Mesendoderm (in vitro differentiated cells): ENCODE data around the gene NELFE. TPM values are rescaled to one million over a fixed set of nuclear protein-coding genes. Genes with fewer than 3 reads are reported as not detected.
A peak's percentile ranks its signal among the peaks of the same experiment; 100 is the strongest.
"Not testable (repeated sequence)": the region's sequence is repeated elsewhere in the genome, so short reads cannot be mapped to it uniquely, and the experiment has no call there.

ENCODE experiments used
- DNase-seq: peaks from one replicate; pipeline ENCODE4 v3.0.0; 2013
- H2AK5ac ChIP-seq: 2 replicates; pipeline ENCODE4 v1.6.1; 2013; ENCODE audit warnings: low read length, inconsistent platforms
- H2BK120ac ChIP-seq: 2 replicates; pipeline ENCODE4 v1.6.1; 2013; ENCODE audit warnings: low read depth, mild to moderate bottlenecking, low read length, moderate library complexity, mixed read lengths
- H2BK15ac ChIP-seq: replicated peaks from 2 replicates; pipeline ENCODE4 v1.6.1; 2013; ENCODE audit warnings: low read depth, mild to moderate bottlenecking, moderate library complexity
- H2BK5ac ChIP-seq: 2 replicates; pipeline ENCODE4 v1.6.1; 2013; ENCODE audit warnings: low read length, inconsistent platforms
- H3K18ac ChIP-seq: 2 replicates; pipeline ENCODE4 v1.6.1; 2013; ENCODE audit warnings: mild to moderate bottlenecking, low read length, mixed read lengths
- H3K23ac ChIP-seq: one replicate; pipeline ENCODE4 v1.6.1; 2013; ENCODE audit warnings: low read length
- H3K27ac ChIP-seq: 2 replicates; pipeline ENCODE4 v1.5.1; 2013; ENCODE audit warnings: low read depth, mild to moderate bottlenecking, inconsistent platforms, low read length, moderate library complexity
- H3K27me3 ChIP-seq: 2 replicates; pipeline ENCODE4 v1.6.1; 2013; ENCODE audit warnings: low read length, control low read depth, mild to moderate bottlenecking, inconsistent platforms; ENCODE audit not compliant: insufficient read depth, poor library complexity
- H3K36me3 ChIP-seq: 2 replicates; pipeline ENCODE4 v1.6.1; 2013; ENCODE audit warnings: low read length, inconsistent platforms; ENCODE audit not compliant: control insufficient read depth, insufficient read depth
- H3K4ac ChIP-seq: one replicate; pipeline ENCODE4 v1.6.1; 2013; ENCODE audit warnings: low read depth, mild to moderate bottlenecking, low read length, moderate library complexity
- H3K4me1 ChIP-seq: 2 replicates; pipeline ENCODE4 v1.6.1; 2013; ENCODE audit warnings: low read depth, low read length, inconsistent platforms; ENCODE audit not compliant: control insufficient read depth
- H3K4me2 ChIP-seq: 2 replicates; pipeline ENCODE4 v1.6.1; 2013; ENCODE audit warnings: low read length
- H3K4me3 ChIP-seq: 2 replicates; pipeline ENCODE4 v1.5.1; 2013; ENCODE audit warnings: mild to moderate bottlenecking, low read length
- H3K56ac ChIP-seq: one replicate; pipeline ENCODE4 v1.6.1; 2013; ENCODE audit warnings: low read length
- H3K79me1 ChIP-seq: 2 replicates; pipeline ENCODE4 v1.6.1; 2013; ENCODE audit warnings: low read length, inconsistent platforms
- H3K79me2 ChIP-seq: 2 replicates; pipeline ENCODE4 v1.6.1; 2013; ENCODE audit warnings: mild to moderate bottlenecking, low read length; ENCODE audit not compliant: control insufficient read depth, insufficient read depth
- H3K9ac ChIP-seq: 2 replicates; pipeline ENCODE4 v1.6.1; 2013; ENCODE audit warnings: low read length, inconsistent platforms
- H4K5ac ChIP-seq: one replicate; pipeline ENCODE4 v1.6.1; 2013; ENCODE audit warnings: low read length
- H4K8ac ChIP-seq: one replicate; pipeline ENCODE4 v1.6.1; 2013; ENCODE audit warnings: low read depth, mild to moderate bottlenecking, control low read depth, low read length, moderate library complexity
- WGBS: extraction: QIAGEN DNeasy Blood & Tissue Kit; methylation state at CpG from one replicate; pipeline ENCODE4 v1.1.7; 2013; ENCODE audit warnings: low lambda C conversion rate, missing lambda C conversion rate; ENCODE audit not compliant: insufficient coverage; ENCODE audit errors: extremely low coverage; 5-methylcytosine and 5-hydroxymethylcytosine counted together
- polyA plus RNA-seq, 2 experiments: library from polyadenylated mRNA; stranded (reverse); fragments of 200-250 nt; gene quantifications; one replicate each; pipeline ENCODE4 v1.2.3, GENCODE V29; 2013

The NELFE gene, protein sequence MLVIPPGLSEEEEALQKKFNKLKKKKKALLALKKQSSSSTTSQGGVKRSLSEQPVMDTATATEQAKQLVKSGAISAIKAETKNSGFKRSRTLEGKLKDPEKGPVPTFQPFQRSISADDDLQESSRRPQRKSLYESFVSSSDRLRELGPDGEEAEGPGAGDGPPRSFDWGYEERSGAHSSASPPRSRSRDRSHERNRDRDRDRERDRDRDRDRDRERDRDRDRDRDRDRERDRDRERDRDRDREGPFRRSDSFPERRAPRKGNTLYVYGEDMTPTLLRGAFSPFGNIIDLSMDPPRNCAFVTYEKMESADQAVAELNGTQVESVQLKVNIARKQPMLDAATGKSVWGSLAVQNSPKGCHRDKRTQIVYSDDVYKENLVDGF
- polyA plus RNA-seq (2013, experiment 1 of 2), result 61.2 TPM
- 62.3 TPM for polyA plus RNA-seq (2013, experiment 2 of 2)

DNA sequence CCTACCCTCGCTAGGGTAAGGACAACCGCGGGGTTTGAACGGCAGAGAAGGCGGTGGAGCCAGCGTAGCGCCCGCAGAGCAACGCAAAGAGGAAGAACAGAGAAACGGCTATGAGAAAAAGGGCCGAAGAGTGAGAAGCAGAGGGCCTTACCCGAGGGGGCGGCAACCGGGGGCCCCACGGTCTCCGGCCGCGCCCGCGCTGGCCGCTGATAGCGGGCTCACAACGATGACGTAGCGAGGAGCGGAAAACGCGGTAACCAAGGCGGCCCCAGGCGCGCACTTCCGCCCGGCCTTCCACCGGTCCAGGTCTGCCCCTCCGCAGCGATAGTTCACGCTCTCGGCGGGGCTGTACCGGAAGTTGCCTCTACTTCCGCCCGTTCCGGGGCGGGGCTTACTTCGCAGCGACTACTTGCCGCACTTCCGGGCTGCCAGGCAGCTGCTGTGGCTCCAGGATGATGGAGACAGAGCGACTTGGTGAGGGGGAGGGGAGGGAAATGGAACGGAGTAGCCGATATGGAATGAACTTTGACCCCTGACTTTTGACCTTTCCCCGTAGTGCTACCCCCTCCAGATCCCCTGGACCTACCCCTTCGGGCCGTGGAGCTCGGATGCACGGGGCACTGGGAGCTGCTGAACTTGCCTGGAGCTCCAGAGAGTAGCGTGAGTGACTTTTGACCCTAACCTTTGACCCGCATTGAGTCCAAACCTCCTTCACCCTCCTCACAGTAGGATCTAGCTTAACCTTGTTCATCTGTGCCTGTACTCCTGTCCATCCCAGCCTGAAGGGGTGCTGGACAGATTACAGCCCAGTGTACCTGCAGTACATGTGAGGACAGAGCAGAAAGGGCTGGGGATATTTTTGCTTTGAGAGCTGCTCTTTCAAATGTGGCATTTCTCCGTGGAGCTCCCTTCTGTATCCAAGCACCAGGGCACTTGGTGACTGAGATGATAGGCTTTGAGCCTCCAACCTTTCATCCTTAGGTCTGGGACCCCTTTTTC, at the start of gene NELFE, which contains the start of gene SKIC2:
Gene NELFE, minus strand, starts transcription at position 231 of the 999 bp plus-strand sequence. CDS start 525 bp downstream, outside the sequence.
Gene SKIC2, plus strand, starts transcription at position 435 of the 999 bp plus-strand sequence. Its CDS starts 18 bp downstream, at position 453.
- DNase-seq, result peak; percentile 99
- H3K18ac ChIP-seq, result no peak within 1 kb of the TSS
- peak within 1 kb of the TSS; percentile 92 for H3K4me3 ChIP-seq
- H2BK120ac ChIP-seq, result no peak within 1 kb of the TSS
- WGBS, result no CpG with 5 or more reads among the region's 59 CpGs
- H3K79me2 ChIP-seq, result peaks cover 18% of the 10 kb centered on the region
- no peak within 1 kb of the TSS for H3K27ac ChIP-seq
- no peak within 1 kb of the TSS for H2BK5ac ChIP-seq
- H3K4ac ChIP-seq, result peak within 1 kb of the TSS; percentile 6
- H3K9ac ChIP-seq, result peak within 1 kb of the TSS; percentile 88
- peaks cover 5% of the 10 kb centered on the region for H3K4me1 ChIP-seq
- H4K5ac ChIP-seq, result no peak within 1 kb of the TSS
- peaks cover 4% of the 10 kb centered on the region for H3K36me3 ChIP-seq
- H2AK5ac ChIP-seq, result peak within 1 kb of the TSS; percentile 91
- peaks cover 18% of the 10 kb centered on the region for H3K79me1 ChIP-seq
- no peaks in the 10 kb centered on the region for H3K27me3 ChIP-seq
- H4K8ac ChIP-seq, result no peak within 1 kb of the TSS
- peak within 1 kb of the TSS; percentile 94 for H3K56ac ChIP-seq
- H2BK15ac ChIP-seq, result no peak within 1 kb of the TSS
- no peak within 1 kb of the TSS for H3K23ac ChIP-seq
- H3K4me2 ChIP-seq, result peak within 1 kb of the TSS; percentile 100

DNA sequence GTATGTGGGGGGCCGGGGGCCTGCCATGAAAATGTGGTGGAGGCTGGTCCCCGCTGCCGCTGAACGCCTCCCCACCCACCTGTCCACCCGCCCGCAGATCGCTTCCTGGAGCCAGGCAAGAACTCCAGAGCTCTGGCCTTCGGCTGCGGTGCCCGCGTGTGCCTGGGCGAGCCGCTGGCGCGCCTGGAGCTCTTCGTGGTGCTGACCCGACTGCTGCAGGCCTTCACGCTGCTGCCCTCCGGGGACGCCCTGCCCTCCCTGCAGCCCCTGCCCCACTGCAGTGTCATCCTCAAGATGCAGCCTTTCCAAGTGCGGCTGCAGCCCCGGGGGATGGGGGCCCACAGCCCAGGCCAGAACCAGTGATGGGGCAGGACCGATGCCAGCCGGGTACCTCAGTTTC, 49.3 kb upstream of the NELFE start:
- not testable (repeated sequence) for H3K18ac ChIP-seq, H3K23ac ChIP-seq, H3K56ac ChIP-seq, H3K79me1 ChIP-seq, H3K27me3 ChIP-seq, H4K5ac ChIP-seq, H3K4me2 ChIP-seq, H2BK15ac ChIP-seq, H2BK5ac ChIP-seq, H3K27ac ChIP-seq, H4K8ac ChIP-seq, H3K9ac ChIP-seq, H3K79me2 ChIP-seq, H3K4ac ChIP-seq, H3K4me1 ChIP-seq, DNase-seq, H2AK5ac ChIP-seq, H3K36me3 ChIP-seq, H2BK120ac ChIP-seq, H3K4me3 ChIP-seq
- WGBS, result no CpG with 5 or more reads among the region's 24 CpGs

DNA sequence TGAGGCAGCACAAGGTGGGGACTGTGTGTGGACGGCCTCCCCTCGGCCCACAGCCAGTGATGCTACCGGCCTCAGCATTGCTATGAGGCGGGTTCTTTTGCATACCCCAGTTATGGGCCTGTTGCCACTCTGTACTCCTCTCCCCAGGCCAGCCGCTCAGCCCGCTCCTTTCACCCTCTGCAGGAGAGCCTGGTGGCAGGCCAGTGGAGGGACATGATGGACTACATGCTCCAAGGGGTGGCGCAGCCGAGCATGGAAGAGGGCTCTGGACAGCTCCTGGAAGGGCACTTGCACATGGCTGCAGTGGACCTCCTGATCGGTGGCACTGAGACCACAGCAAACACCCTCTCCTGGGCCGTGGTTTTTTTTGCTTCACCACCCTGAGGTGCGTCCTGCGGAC, 48.3 kb upstream of the NELFE start:
- H3K23ac ChIP-seq, H3K4ac ChIP-seq, H3K4me3 ChIP-seq, H3K27ac ChIP-seq, H3K27me3 ChIP-seq, H3K4me1 ChIP-seq, H2AK5ac ChIP-seq, H3K56ac ChIP-seq, DNase-seq, H3K79me2 ChIP-seq, H4K5ac ChIP-seq, H2BK120ac ChIP-seq, H3K36me3 ChIP-seq, H3K4me2 ChIP-seq, H3K79me1 ChIP-seq, H3K18ac ChIP-seq, H2BK15ac ChIP-seq, H4K8ac ChIP-seq, H2BK5ac ChIP-seq, H3K9ac ChIP-seq: not testable (repeated sequence)
- WGBS, result no CpG with 5 or more reads among the region's 12 CpGs

DNA sequence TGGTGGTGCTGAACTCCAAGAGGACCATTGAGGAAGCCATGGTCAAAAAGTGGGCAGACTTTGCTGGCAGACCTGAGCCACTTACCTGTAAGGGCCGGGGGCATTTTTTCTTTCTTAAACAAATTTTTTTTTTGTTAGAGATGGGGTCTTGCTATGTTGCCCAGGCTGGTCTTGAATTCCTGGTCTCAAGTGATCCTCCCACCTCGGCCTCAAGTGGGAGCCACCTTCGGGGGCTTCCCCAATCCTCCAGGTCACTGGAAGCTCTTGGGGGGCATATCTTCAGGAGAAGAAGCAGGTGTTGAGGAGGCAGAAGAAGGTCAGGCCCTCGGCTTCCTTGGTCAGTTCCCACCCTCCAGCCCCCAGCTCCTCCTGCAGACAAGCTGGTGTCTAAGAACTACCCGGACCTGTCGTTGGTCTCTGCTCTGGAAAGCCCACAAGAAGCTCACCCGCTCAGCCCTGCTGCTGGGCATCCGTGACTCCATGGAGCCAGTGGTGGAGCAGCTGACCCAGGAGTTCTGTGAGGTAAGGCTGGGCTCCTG, 47.3 kb upstream of the NELFE start:
- H3K4me3 ChIP-seq, H3K79me1 ChIP-seq, H3K4me2 ChIP-seq, H3K79me2 ChIP-seq, H3K36me3 ChIP-seq, H3K4me1 ChIP-seq, DNase-seq, H2AK5ac ChIP-seq, H2BK15ac ChIP-seq, H3K27ac ChIP-seq, H3K23ac ChIP-seq, H3K27me3 ChIP-seq, H3K9ac ChIP-seq, H2BK5ac ChIP-seq, H3K56ac ChIP-seq, H3K4ac ChIP-seq, H4K5ac ChIP-seq, H2BK120ac ChIP-seq, H4K8ac ChIP-seq, H3K18ac ChIP-seq: not testable (repeated sequence)
- WGBS, result no CpG with 5 or more reads among the region's 8 CpGs

DNA sequence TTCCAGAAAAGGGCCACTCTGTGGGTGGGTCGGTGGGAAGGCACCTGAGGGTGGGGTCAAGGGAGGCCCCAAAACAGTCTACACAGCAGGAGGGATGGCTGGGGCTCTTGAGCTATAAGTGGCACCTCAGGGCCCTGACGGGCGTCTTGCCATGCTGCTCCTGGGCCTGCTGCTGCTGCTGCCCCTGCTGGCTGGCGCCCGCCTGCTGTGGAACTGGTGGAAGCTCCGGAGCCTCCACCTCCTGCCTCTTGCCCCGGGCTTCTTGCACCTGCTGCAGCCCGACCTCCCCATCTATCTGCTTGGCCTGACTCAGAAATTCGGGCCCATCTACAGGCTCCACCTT, 46.7 kb upstream of the NELFE start:
- not testable (repeated sequence) for H3K4me2 ChIP-seq, H3K23ac ChIP-seq, H3K79me1 ChIP-seq, H3K56ac ChIP-seq, H4K5ac ChIP-seq, H3K4me3 ChIP-seq, H3K4ac ChIP-seq, H2AK5ac ChIP-seq, H2BK5ac ChIP-seq, H4K8ac ChIP-seq, H3K79me2 ChIP-seq, H3K4me1 ChIP-seq, H3K27me3 ChIP-seq, H3K27ac ChIP-seq, H3K36me3 ChIP-seq, H3K9ac ChIP-seq, H3K18ac ChIP-seq, H2BK15ac ChIP-seq, DNase-seq, H2BK120ac ChIP-seq
- no CpG with 5 or more reads among the region's 9 CpGs for WGBS
